ENCODE measurements around the gene OR2F2.

OR2F2 gene

GRCh38 chr7:143889068-143889467 is 46.0 kb upstream of the OR2F2 start:
- TF ChIP-seq EZH2phosphoT487 (IDR thresholded peaks at IDR 0.05; ENCODE audit: low read length) (no peak), CTCF (IDR thresholded peaks at IDR 0.05; ENCODE audit: low read length) (no peak), EZH2 (optimal IDR thresholded peaks at IDR 0.05; ENCODE audit: low read depth, low read length) (no peak)
- Histone ChIP-seq H3K9ac (ENCODE audit: low read length) (no peak overlapping the region), H3K27ac (ENCODE audit: low read length) (no peak overlapping the region), H3K4me3 (ENCODE audit: low read length) (no peak overlapping the region), H2AFZ (ENCODE audit: low read length) (no peak overlapping the region), H3K4me1 (ENCODE audit: low read length) (peaks cover 5% of the 10 kb centered on the region), H3K4me2 (ENCODE audit: low read depth, low read length) (no peak overlapping the region), H4K20me1 (ENCODE audit: insufficient read depth, low read length) (no peaks in the 10 kb centered on the region; the same call in 1 of the 2 replicates), H3F3A (ENCODE audit: insufficient read depth, low read length) (peaks cover 6% of the 10 kb centered on the region; the same call in 1 of the 2 replicates), H3K9me2 (replicated peaks; ENCODE audit: insufficient read depth, low read length) (no peaks in the 10 kb centered on the region), H3K36me3 (replicated peaks; ENCODE audit: insufficient read depth, low read length) (no peaks in the 10 kb centered on the region), H3K27me3 (replicated peaks; ENCODE audit: insufficient read depth, low read length) (no peaks in the 10 kb centered on the region), H3K79me2 (ENCODE audit: low read length) (peaks cover 12% of the 10 kb centered on the region; the same call in 1 of the 2 replicates), H3K9me3 (replicated peaks; ENCODE audit: insufficient read depth, low read length) (no peaks in the 10 kb centered on the region)
- DNase-seq: no peak

- DNase-seq: no peak
- Histone ChIP-seq H3K79me2 (ENCODE audit: low read length) (peaks cover 16% of the 10 kb centered on the region; the same call in 1 of the 2 replicates), H3K4me1 (ENCODE audit: low read length) (peaks cover 5% of the 10 kb centered on the region), H3K36me3 (replicated peaks; ENCODE audit: insufficient read depth, low read length) (no peaks in the 10 kb centered on the region), H3K9me3 (replicated peaks; ENCODE audit: insufficient read depth, low read length) (no peaks in the 10 kb centered on the region), H3K9me2 (replicated peaks; ENCODE audit: insufficient read depth, low read length) (no peaks in the 10 kb centered on the region), H3K4me2 (ENCODE audit: low read depth, low read length) (no peak overlapping the region), H2AFZ (ENCODE audit: low read length) (no peak overlapping the region), H3K4me3 (ENCODE audit: low read length) (no peak overlapping the region), H3F3A (ENCODE audit: insufficient read depth, low read length) (peaks cover 6% of the 10 kb centered on the region; the same call in 1 of the 2 replicates), H3K9ac (ENCODE audit: low read length) (no peak overlapping the region), H4K20me1 (ENCODE audit: insufficient read depth, low read length) (no peaks in the 10 kb centered on the region; the same call in 1 of the 2 replicates), H3K27me3 (replicated peaks; ENCODE audit: insufficient read depth, low read length) (no peaks in the 10 kb centered on the region), H3K27ac (ENCODE audit: low read length) (no peak overlapping the region)
- TF ChIP-seq CTCF (IDR thresholded peaks at IDR 0.05; ENCODE audit: low read length) (no peak), EZH2 (optimal IDR thresholded peaks at IDR 0.05; ENCODE audit: low read depth, low read length) (no peak), EZH2phosphoT487 (IDR thresholded peaks at IDR 0.05; ENCODE audit: low read length) (no peak)
Observed at GRCh38 chr7:143890558-143890957, 44.5 kb upstream of the OR2F2 start.

GRCh38 chr7:143891457-143891856 is 43.6 kb upstream of the OR2F2 start:
- H3K4me2 ChIP-seq (ENCODE audit: low read depth, low read length): no peak overlapping the region
- H2AFZ ChIP-seq (ENCODE audit: low read length): no peak overlapping the region
- H3K27me3 ChIP-seq (replicated peaks; ENCODE audit: insufficient read depth, low read length): no peaks in the 10 kb centered on the region
- H3K79me2 ChIP-seq (ENCODE audit: low read length): peaks cover 21% of the 10 kb centered on the region; the same call in 1 of the 2 replicates
- no peaks in the 10 kb centered on the region for H3K36me3 ChIP-seq (replicated peaks; ENCODE audit: insufficient read depth, low read length)
- H3K4me3 ChIP-seq (ENCODE audit: low read length): no peak overlapping the region
- no peak overlapping the region for H3K9ac ChIP-seq (ENCODE audit: low read length)
- H3K9me3 ChIP-seq (replicated peaks; ENCODE audit: insufficient read depth, low read length): no peaks in the 10 kb centered on the region
- no peaks in the 10 kb centered on the region for H3K9me2 ChIP-seq (replicated peaks; ENCODE audit: insufficient read depth, low read length)
- H3K4me1 ChIP-seq (ENCODE audit: low read length): peaks cover 5% of the 10 kb centered on the region
- no peak overlapping the region for H3K27ac ChIP-seq (ENCODE audit: low read length)
- H4K20me1 ChIP-seq (ENCODE audit: insufficient read depth, low read length): no peaks in the 10 kb centered on the region; the same call in 1 of the 2 replicates
- TF ChIP-seq EZH2phosphoT487 (IDR thresholded peaks at IDR 0.05; ENCODE audit: low read length) (no peak), EZH2 (optimal IDR thresholded peaks at IDR 0.05; ENCODE audit: low read depth, low read length) (no peak), CTCF (IDR thresholded peaks at IDR 0.05; ENCODE audit: low read length) (no peak)
- no peak for DNase-seq
- H3F3A ChIP-seq (ENCODE audit: insufficient read depth, low read length): peaks cover 6% of the 10 kb centered on the region; the same call in 1 of the 2 replicates

Data from MM.1S (cell line).